HG03565 (cell line): ENCODE results near the gene TP53I13.

Experiments used
- ATAC-seq: cut with Tn5 transposase; IDR thresholded peaks from one replicate; pipeline ENCODE4 v1.9.1; 2021; ENCODE audit warnings: mild to moderate bottlenecking, moderate library complexity; ENCODE audit not compliant: unreplicated experiment

Gene TP53I13

GRCh38 chr17:29579866-29580771, 11.6 kb downstream of the TP53I13 start:
- ATAC-seq: peak; percentile 82

GRCh38 chr17:29581583-29582253, 13.2 kb downstream of the TP53I13 start:
- no peak for ATAC-seq

GRCh38 chr17:29582254-29582765, 13.8 kb downstream of the TP53I13 start:
- ATAC-seq: no peak

GRCh38 chr17:29582772-29583171, 14.3 kb downstream of the TP53I13 start:
- ATAC-seq: no peak

- ATAC-seq: no peak
Observed at GRCh38 chr17:29583324-29584248, 15.1 kb downstream of the TP53I13 start.

- no peak for ATAC-seq
Observed at GRCh38 chr17:29584452-29585079, 16.1 kb downstream of the TP53I13 start.

GRCh38 chr17:29585080-29585751, 16.7 kb downstream of the TP53I13 start:
- no peak for ATAC-seq

GRCh38 chr17:29586676-29587469, 18.4 kb downstream of the TP53I13 start:
- ATAC-seq: no peak

GRCh38 chr17:29587591-29587990, 19.1 kb downstream of the TP53I13 start:
- no peak for ATAC-seq

GRCh38 chr17:29588017-29588561, 19.6 kb downstream of the TP53I13 start:
- ATAC-seq: no peak

- ATAC-seq: peak; percentile 3
Observed at GRCh38 chr17:29588562-29589411, 20.3 kb downstream of the TP53I13 start.

GRCh38 chr17:29589524-29590410, 21.3 kb downstream of the TP53I13 start, which contains the start of gene GIT1:
Gene GIT1 (minus strand): TSS chr17:29589648. CDS start chr17:29589378, 270 bp downstream.
- peak; percentile 38 for ATAC-seq

GRCh38 chr17:29590411-29591145, 22.1 kb downstream of the TP53I13 start:
- no peak for ATAC-seq

- ATAC-seq: no peak
Observed at GRCh38 chr17:29591146-29591736, 22.7 kb downstream of the TP53I13 start.

- no peak for ATAC-seq
Observed at GRCh38 chr17:29591737-29592608, 23.5 kb downstream of the TP53I13 start.
